ENCODE measurements around the gene PTPN13.

GRCh38 chr4:86847571-86847970 lies 253.5 kb downstream of the PTPN13 start:
- TF ChIP-seq CTCF (IDR thresholded peaks at IDR 0.05) (no peak), POLR2A (IDR thresholded peaks at IDR 0.05) (no peak)
